Fibroblast of skin of right biceps (primary cell): ENCODE data around the gene TNFAIP2.
A peak's percentile ranks its signal among the peaks of the same experiment; 100 is the strongest.
"Not testable (repeated sequence)": the region's sequence is repeated elsewhere in the genome, so short reads cannot be mapped to it uniquely, and the experiment has no call there.

ENCODE experiments used
- DNase-seq: peaks from one replicate; pipeline ENCODE4 v3.0.0-alpha.2; 2013

The TNFAIP2 gene

DNA sequence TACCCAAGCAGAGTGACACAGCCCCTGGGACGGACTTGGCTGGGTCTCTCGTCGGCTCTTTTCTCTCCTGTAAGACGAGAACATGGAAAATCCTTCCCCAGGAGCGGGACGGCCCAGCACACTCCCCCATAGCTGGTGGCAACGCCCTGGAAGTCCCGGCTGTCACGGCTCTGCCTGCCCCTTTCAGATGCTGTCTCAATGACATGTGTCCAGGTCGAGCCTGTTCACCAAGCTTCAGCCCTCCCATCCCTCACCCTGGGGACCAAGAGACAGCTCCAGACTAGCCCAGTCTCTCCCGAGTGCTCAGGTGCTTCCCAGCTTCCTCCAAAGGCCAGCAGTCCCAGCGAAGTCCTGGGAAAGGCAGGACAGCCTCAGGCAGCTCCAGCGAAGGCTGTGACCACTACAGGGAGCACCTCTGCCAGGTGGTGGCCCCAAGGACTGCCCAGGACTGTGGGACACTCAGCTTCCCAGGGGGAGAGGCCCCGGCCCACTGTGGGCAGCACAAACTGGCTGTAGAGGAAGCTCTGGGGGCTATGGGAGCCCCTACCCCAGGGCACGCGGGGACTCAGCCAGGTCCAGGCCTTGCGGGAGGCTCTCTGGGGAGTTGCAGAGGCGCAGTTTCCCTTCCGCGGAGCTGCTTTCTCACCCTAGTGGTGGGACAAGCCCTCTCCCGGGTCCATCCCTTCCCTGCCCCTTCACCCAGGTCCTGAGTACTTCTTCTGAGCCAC, 33.6 kb downstream of the TNFAIP2 start:
- no peak for DNase-seq

DNA sequence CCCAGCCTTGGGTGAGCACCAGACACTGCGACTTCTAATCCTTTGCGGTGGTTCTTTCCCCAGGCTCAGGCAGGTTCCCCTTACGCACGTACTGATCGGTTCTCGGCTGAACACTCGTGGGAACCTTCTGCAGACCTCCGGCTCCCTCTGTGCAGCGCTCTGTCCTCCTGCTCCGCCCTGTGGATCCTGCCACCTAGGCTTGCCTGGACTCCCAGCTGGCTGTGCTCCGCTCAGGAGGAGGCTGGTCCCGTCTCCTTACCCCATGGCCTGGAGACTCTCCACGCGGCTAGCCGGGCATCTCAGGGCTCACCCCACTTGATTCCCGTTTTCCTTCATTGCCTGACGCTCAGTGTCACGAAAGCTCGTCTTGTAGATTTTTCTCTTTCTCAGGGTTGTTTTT, 34.7 kb downstream of the TNFAIP2 start:
- DNase-seq = no peak

DNA sequence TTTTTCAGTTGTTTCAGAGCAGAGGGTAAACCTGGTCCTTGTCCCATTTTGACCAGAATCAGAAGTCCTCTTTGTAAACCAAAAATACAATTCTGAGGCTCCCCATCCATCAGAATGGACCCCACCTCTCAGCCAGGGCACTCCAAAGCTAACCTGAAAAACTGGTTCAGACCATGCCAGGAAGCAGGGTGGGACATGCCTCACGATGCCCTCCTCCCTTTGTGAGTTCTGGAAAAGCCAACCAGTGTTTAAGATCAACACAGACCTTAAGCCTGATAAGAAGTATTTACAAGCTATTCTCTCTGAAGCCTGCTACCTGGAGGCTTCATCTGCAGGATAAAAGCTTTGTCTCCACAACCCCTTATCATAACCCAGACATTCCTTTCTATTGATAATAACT, 35.4 kb downstream of the TNFAIP2 start:
- DNase-seq = no peak

DNA sequence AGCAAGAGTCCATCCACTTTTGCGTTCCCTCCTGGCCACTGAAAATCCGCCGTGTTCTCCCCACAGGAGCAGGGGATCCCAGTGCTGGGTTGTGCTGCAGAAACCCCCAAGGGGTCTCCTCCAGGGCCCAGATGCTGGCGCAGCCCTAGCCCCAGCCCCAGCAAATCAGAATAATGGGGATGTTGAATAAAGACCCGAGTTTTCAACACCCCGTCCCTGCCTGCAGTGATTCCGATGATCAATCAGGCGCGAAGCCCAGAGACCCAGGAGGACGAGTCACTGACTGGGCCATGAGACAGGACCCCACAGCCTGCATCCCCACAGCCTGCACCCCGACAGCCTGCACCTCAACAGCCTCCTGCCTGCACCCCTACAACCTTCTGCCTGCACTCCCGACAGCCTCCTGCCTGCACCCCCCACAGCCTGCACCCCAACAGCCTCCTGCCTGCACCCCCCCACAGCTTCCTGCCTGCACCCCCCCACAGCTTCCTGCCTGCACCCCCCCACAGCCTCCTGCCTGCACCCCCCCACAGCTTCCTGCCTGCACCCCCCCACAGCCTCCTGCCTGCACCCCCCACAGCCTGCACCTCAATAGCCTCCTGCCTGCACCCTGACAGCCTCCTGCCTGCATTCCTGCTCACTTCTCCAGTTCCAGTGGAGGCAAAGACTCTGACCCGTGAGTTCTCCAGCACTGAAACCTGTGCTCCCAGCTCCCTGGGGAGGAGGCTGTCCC, 37.2 kb downstream of the TNFAIP2 start:
- DNase-seq = no peak

DNA sequence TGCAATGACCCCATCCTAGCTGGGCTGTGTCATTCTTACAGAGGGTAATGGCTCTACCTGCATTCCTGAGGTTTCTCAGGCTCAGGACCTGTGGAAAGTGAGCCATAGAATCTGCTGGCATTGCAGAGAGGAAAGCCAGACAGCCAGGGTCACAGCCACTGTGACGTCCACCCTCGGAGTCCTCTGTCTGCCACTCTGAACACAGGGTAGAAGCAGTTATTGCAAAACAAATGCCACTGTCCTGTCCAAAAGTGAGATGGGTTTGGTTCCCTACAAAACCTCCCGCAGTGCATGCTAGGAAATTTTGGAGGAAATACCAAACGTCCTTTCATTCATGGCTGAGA, 37.8 kb downstream of the TNFAIP2 start:
- peak; percentile 35 for DNase-seq

DNA sequence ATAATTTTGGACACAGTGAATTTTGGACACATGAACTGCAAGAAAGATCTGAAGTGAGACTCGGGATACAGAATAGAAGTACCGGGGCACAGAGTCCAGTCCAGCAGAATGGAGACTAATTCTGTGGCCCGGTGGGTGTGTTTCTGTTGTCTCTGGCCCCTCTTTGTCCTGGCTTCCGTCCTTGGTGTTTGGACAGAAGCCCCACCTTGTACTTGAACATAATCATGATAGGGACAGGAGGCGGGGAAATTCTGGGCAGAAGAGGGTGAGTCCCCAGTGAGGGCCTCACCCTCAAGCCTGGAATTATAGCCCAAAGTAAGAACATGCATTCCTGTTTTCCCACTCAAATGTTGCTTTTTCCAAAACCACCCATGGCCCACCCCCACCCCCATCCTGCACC, 39.9 kb downstream of the TNFAIP2 start:
- no peak for DNase-seq

DNA sequence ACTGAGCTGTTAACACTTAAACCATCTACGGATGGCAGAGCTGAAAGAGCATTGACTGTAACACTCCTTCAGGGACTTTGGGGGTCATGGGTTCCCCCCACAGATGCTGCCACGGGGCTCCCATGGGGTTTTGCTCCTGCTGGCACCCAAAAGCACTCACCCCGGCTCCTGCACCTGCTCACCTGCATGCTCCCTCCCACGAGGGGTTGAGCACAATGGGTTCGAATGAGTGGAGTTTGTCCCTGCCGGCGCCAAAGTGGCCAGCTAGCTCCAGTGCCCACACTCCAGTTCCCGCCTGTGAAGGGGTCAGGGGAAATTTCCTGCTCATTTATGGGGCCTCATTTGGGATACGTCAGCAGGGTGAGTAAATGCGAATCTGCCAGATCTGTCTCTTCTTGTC, 40.7 kb downstream of the TNFAIP2 start:
- DNase-seq = no peak

DNA sequence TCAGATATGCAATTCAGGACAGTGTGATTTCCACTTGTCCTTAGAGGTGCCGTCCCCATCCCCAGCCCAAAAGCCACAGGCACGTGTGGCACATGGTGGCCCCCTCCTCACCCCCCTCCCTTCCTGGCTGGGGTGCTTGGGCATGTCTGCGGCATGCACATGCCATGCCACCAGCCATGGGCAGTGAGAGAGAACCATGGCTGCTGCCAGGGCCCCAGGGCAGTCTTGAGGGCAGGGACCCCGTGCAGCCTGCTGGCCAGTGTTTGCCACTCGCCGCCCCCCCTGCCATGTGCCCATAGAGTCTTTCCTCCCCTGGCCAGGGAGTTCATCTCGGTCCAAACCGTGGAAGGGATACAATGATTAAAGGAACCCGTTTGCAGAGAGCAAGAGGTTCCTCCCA, 41.5 kb downstream of the TNFAIP2 start:
- DNase-seq = no peak

DNA sequence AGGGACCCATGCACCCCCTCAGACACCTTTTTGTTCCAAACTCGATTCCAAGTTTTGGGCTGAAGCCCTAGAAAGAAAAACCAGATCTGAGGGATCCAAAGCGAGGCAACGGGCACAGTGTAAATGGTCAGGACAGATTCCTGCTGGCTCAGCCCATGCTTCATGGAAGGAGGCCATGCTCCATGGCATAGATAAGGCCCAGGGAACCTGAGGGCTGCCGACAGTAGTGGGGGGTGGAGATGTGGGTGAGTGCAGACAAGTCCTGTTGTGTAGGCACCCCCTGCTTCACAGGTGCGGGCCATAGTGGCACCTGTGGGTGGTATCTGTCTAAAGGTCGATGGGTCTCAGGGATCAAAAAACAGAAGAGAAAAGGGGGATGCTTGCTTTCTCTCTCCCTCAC, 42.1 kb downstream of the TNFAIP2 start:
- DNase-seq = no peak

DNA sequence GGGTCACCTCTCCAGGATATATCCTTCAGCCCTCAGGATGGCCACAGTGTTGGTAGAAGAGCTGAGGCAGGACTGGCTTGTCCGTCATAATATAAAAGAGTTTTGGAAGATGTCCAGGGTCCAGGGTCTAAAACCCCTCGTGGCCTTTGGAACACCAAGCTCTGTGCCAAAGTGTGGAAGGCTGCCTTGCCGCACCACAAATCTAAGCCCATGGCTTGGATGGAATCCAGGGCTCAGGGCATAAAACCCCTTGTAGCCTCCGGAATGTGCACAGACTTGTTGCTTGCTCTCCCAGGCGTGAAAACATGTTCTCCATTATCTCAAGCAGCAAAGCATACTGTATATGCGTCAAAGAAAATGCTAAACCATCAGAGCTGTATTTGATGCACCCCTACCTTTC, 46.7 kb downstream of the TNFAIP2 start:
- DNase-seq = no peak

DNA sequence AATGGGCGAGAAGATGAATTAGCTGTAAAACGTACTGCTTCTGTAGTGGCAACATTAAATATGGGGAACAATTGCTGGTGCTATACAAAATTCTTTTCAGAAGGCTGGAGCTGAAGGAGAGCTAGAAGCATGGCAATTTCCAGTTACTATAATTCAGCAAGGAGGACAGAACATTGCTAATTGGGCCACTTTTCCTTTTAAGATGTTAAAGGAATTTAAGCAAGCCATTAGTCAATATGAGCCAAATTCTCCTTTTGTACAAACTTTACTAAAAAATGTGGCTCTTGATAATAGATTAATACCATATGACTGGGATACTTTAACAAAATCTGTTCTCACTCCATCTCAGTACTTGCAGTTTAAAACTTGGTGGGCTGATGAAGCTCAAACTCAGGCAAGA, 47.9 kb downstream of the TNFAIP2 start:
- not testable (repeated sequence) for DNase-seq

DNA sequence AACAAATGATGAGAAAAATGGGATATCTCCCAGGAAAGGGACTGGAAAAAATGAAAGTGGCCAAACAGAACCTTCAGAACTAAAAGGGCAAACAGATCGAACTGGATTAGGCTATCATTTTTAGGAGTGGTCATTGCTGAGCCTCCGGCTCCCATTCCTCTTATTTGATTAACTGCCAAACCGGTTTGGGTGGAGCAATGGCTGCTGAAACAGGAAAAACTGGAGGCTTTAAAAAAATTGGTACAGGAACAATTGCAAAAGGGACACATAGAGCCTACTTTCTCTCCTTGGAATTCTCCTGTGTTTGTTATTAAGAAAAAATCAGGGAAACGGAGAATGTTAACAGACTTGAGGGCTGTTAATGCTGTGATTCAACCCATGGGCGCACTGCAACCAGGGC, 49.7 kb downstream of the TNFAIP2 start:
- no peak for DNase-seq

DNA sequence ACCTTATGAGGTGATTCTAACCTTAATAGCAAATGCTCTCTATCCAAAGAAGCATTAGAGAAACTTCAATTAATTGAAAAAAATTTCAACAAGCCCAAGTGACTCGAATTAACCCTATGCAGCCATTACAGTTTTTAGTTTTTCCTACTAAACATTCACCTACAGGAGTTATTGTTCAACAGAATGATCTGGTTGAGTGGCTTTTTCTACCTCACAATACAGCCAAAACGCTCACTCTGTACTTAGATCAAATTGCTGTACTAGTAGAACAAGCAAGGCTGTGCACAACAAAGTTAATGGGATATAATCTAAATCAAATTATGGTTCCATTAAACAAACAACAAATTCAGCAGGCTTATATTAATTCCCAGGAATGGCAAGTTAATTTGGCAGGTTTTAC, 50.6 kb downstream of the TNFAIP2 start:
- DNase-seq = not testable (repeated sequence)

DNA sequence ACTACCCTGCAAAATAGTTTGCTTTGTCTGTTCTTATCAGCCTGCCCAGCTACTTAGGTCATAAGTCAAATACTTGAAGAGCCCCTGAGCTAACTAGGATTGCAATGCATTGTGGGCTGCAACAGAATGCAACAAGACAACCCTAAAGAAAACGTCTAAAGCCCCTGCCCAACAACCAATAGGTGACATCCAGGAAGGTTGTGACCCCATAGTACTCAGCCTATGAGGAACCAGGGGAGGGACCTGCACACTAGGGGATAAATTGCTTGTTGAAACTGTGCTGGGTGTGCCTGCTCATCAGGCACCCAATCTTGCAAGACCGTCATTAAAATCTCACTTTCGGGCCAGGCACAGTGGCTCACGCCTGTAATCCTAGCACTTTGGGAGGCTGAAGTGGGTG, 52.9 kb downstream of the TNFAIP2 start:
- DNase-seq = not testable (repeated sequence)

DNA sequence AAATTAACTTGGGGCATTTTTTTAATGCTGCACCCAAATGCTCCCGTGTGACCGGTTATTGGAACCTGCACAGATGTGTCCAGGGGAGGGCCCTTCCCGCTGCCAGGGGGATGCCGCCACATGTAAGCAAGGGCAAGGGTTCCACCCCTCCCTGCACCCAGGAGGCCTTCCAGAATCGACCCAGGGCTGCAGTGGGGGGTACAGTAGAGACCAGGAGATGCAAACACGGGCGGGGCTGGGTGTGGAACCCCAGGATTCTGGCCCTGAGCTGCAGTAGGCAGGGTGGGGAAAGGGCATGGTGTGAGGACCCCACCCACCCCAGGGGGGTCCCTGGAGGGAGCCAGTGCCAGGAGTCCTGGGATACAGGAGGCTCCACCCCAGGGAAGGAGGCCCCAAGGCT, 54.1 kb downstream of the TNFAIP2 start:
- no peak for DNase-seq

DNA sequence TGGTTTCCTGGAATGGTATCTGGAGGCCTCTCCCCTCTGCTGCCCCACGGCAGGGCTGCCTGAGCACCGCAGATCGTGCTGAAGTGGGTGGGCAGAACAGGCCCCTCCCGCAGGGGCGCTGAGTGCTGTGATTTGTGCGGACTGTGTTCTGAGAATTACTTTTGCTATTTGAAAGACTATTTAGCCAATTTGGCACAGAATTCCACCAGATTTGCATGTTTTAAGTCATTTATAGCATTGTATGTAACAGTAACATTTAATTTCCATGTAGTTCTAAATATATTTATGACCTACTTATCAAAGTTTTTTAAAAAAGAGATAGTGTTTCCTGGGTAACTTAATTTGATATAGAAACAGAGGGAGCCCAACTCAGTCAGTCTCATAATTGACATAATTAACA, 55.3 kb downstream of the TNFAIP2 start:
- no peak for DNase-seq

DNA sequence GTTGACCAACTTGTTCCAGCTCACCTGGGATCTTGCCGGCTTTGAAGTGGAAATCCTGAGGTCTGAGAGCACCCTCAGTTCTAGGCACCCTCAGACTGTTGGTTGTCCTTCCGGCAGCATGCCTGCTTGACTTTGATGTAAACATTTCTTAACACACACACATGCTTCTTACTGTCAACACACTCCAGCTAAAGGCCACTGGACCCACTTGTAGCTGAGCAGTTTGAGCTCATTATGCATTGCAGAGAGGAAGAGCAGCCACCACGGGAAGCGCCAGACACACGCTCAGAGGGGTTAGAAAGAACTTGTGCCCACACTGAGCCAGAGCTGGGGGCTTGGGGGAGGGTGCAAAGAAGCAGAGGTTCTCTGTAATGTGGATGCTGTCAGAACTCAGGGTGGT, 55.8 kb downstream of the TNFAIP2 start:
- no peak for DNase-seq

DNA sequence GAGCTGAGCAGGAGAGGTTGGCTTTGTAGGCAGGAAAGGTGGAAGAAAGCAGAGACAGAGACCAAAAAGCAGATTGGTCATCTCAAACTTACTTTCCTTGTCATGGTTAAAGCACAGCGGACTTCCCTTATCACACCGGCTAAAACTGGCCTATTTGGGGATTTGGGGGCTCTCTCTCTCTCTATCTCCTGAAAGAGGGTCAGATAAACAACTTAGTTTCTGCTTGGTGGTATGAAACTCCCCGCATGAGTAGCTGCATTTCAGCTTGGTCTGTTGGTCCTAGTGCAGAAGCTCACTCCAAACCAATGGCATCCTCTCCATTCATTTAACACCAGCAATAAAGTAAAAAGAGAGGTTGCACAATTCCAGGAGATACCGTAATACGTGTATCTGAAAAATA, 57.1 kb downstream of the TNFAIP2 start:
- DNase-seq = no peak

DNA sequence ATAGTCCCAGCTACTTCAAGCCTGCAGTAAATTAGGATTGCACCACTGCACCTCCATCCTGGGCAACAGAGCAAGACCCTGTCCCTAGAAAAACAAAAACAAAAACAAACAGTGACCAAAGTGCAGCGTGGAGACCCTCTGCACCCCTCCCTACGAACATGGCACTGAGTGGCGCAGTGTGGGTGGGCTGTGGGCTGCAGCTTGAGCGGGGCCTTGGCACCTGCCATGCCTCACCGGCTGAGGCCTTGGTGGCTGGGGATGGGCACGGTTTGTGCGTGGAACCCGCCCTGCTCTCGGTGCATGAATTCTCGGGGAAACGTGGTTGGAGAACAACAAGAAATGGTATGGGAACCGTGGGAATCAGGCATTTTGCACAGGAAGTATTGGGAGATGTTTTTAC, 60.8 kb downstream of the TNFAIP2 start:
- no peak for DNase-seq

DNA sequence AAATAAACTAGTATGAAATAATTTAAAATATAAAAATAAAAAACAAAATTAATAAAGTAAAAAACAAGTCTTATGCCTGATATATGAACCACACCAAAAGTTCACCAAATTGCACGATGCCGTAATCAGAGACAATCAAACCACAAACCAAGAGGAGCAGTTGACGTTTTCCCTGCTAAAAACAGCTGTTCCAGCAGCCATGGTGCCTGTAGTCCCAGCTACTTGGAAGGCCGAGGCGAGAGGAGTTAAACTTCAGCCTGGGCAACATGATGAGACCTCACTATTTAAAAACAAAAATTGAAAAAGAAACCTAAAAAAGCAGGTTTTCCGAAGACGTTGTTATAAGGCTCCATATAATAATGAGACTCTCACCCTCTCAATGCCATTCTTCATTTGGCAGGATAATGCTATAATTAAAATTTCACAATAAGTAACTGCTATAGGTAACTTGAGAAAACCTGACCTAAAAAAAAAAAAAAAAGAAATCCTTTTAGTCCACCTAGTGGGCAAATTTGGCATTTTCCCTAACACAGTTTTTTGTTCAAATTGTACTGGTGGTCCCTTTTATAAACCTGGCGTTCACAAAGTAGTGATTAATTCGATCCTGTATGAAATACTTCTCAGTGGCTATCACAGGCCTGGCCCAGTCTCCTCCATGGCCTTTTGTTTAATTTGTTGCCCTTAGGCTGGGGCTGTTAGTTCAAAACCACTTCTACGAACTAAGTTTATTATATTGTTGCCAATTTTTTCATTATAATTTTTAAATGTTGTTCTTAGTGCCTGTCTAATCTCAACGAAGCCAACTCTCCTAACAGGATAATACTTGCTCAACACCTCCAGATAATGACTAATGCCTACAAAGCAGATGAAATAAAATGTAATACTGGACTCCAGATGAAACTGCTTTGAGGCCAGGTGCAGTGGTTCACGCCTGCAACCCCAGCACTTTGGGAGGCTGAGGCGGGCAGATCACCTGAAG, 62.1 kb downstream of the TNFAIP2 start:
- DNase-seq = peak; percentile 41

DNA sequence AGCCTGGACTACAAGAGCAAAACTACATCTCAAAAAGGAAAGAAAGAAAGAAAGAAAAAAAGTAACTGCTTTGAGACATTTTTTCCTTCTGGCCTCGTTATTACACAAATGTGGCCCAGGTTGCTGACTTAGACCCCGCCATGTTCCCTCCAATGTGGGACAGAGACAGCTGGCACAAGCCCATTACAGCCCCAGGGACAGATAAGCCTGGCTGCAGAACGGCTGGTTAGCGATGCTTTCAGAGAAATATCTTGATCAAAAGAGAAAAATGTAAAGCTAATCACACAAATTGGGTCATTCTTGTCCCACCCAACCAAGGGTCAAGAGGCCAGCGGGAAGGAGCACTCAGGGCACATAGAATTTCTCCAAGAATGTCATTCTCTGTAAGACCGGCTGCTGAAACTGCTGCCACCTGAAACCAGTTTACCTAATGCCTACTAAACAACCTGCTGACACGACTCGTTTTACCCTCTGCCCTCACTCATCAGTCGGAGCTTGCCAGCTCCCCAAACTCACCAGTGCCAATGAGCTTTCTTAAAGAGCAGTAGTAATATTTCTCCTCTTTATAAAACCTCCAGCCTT, 63.1 kb downstream of the TNFAIP2 start:
- DNase-seq = no peak
